ENCODE data around the gene NOX5.

- no peak for TF ChIP-seq JUND (IDR thresholded peaks at IDR 0.05)
- TF ChIP-seq SP1 (IDR thresholded peaks at IDR 0.05) = no peak
- no peak for TF ChIP-seq CTCF (IDR thresholded peaks at IDR 0.05; ENCODE audit: low read depth, low read length, missing input control)
Observed at GRCh38 chr15:69032031-69032430, 17.5 kb downstream of the NOX5 start.

Measured in liver (tissue), 3 donors.